HEK293 (cell line): ENCODE data around the gene BTRC.

Experiments
- CTCF ChIA-PET: fragments of 350-600 bp; formaldehyde crosslinking; extraction: SDS; loops from one replicate; lab custom pipeline; 2021; ENCODE audit warnings: antibody characterized with exemption; lab: Yijun Ruan, JAX
- POLR2A ChIA-PET: fragments of 300-600 bp; formaldehyde crosslinking; extraction: SDS; loops from one replicate; lab custom pipeline; 2020; ENCODE audit warnings: antibody characterized with exemption, inconsistent platforms; lab: Yijun Ruan, JAX
- H3K27ac ChIP-seq: fragments of 200-500 bp; sonication (Bioruptor generic); 2 replicates; pipeline ENCODE4 v1.5.1; 2014; ENCODE audit warnings: low read depth, low read length, control low read depth, inconsistent platforms; ENCODE audit errors: extremely low read depth
- H3K36me3 ChIP-seq, 2 experiments: fragments of 200-500 bp in 1 of 2; sonication (Bioruptor generic) in 1 of 2; 1 replicate in 1 of 2; 2 replicates in 1 of 2; pipeline ENCODE4 v1.5.1; 2014 to 2017; ENCODE audit warnings: inconsistent platforms in 2 of 2, low read length in 2 of 2; ENCODE audit not compliant: control insufficient read depth in 2 of 2, insufficient read depth in 1 of 2
- H3K4me1 ChIP-seq: fragments of 200-500 bp; sonication (Bioruptor generic); 2 replicates; pipeline ENCODE4 v1.5.1; 2014; ENCODE audit warnings: mild to moderate bottlenecking, low read length, inconsistent platforms; ENCODE audit not compliant: control insufficient read depth, insufficient read depth
- H3K4me3 ChIP-seq: 2 replicates; pipeline ENCODE4 v1.5.1; 2011; ENCODE audit warnings: low read depth, mild to moderate bottlenecking, control low read depth, low read length, moderate library complexity
- H3K9me3 ChIP-seq: fragments of 200-500 bp; sonication (Bioruptor generic); 2 replicates; pipeline ENCODE4 v1.5.1; 2014; ENCODE audit warnings: low read depth, low read length, inconsistent platforms; ENCODE audit not compliant: control insufficient read depth, insufficient read depth
- PRDM10 ChIP-seq: fragments of 450-650 bp; formaldehyde crosslinking; IDR thresholded peaks from 2 replicates; pipeline ENCODE4 v1.5.1; 2016; ENCODE audit warnings: missing biosample characterization, missing genetic modification characterization
- PRDM2 ChIP-seq: fragments of 450-650 bp; formaldehyde crosslinking; IDR thresholded peaks from 2 replicates; pipeline ENCODE4 v1.5.1; 2016; ENCODE audit warnings: missing biosample characterization, missing genetic modification characterization, borderline replicate concordance
- ZBTB26 ChIP-seq: fragments of 450-650 bp; formaldehyde crosslinking; optimal IDR thresholded peaks from 2 replicates; pipeline ENCODE3; 2016; ENCODE audit warnings: missing biosample characterization, mild to moderate bottlenecking, missing genetic modification characterization
- ZBTB49 ChIP-seq: fragments of 450-650 bp; formaldehyde crosslinking; IDR thresholded peaks from 2 replicates; pipeline ENCODE4 v1.5.1; 2016; ENCODE audit warnings: missing biosample characterization, missing genetic modification characterization, low read depth
- ZIC2 ChIP-seq: fragments of 450-650 bp; formaldehyde crosslinking; IDR thresholded peaks from 2 replicates; pipeline ENCODE4 v1.5.1; 2016; ENCODE audit warnings: missing biosample characterization, missing genetic modification characterization
- ZNF175 ChIP-seq: fragments of 450-650 bp; formaldehyde crosslinking; IDR thresholded peaks from 2 replicates; pipeline ENCODE4 v1.5.1; 2016; ENCODE audit warnings: missing biosample characterization, missing genetic modification characterization
- ZNF426 ChIP-seq: fragments of 450-650 bp; formaldehyde crosslinking; IDR thresholded peaks from 2 replicates; pipeline ENCODE4 v1.5.1; 2017; ENCODE audit warnings: missing biosample characterization, missing genetic modification characterization, mild to moderate bottlenecking, inconsistent platforms, moderate library complexity
- ZNF514 ChIP-seq: fragments of 450-650 bp; formaldehyde crosslinking; IDR thresholded peaks from 2 replicates; pipeline ENCODE4 v1.5.1; 2016; ENCODE audit warnings: missing biosample characterization, missing genetic modification characterization
- ZNF629 ChIP-seq: fragments of 450-650 bp; formaldehyde crosslinking; IDR thresholded peaks from 2 replicates; pipeline ENCODE4 v1.5.1; 2017; ENCODE audit warnings: missing biosample characterization, missing genetic modification characterization
- ZNF639 ChIP-seq: fragments of 450-650 bp; formaldehyde crosslinking; IDR thresholded peaks from 2 replicates; pipeline ENCODE4 v1.5.1; 2016; ENCODE audit warnings: missing biosample characterization, missing genetic modification characterization
- ZSCAN5A ChIP-seq: fragments of 450-650 bp; formaldehyde crosslinking; IDR thresholded peaks from 2 replicates; pipeline ENCODE4 v1.5.1; 2016; ENCODE audit warnings: missing biosample characterization, missing genetic modification characterization

Gene BTRC

GRCh38 chr10:101467286-101467770, 113.4 kb downstream of the BTRC start (continued):
- TF ChIP-seq ZNF639 (tag by site-specific recombination) (peak; percentile 55; the same call in 1 of the 2 replicates), ZNF629 (tag by site-specific recombination) (peak; percentile 72)

GRCh38 chr10:101468159-101468558, 114.2 kb downstream of the BTRC start:
- TF ChIP-seq ZBTB49 (tag by site-specific recombination) (no peak), PRDM10 (tag by site-specific recombination) (0 out of 2 replicates have a peak, but pooled peaks have one; percentile 23)
- TF ChIP-seq, all 188 proteins: peak for 1
- H3K36me3 ChIP-seq: no peaks in the 10 kb centered on the region
- ChIA-PET POLR2A (no interaction called here), CTCF (interaction anchor here (0.6 to 4.6 kb wide), 14 partner anchors 9 to 372 kb away, joined by 3 to 63 read pairs (median 10); no protein-coding TSS in a partner anchor)
- H3K4me3 ChIP-seq: no peak overlapping the region
- H3K4me1 ChIP-seq: peaks cover 15% of the 10 kb centered on the region
- no peak overlapping the region for H3K27ac ChIP-seq
- no peaks in the 10 kb centered on the region for H3K9me3 ChIP-seq

GRCh38 chr10:101476383-101476782, 122.4 kb downstream of the BTRC start:
- H3K27ac ChIP-seq: no peak overlapping the region
- H3K4me1 ChIP-seq: no peaks in the 10 kb centered on the region
- no peak overlapping the region for H3K4me3 ChIP-seq
- POLR2A ChIA-PET: interaction anchor here (0.7 kb wide), 1 partner anchor 490 kb away, joined by 3 read pairs; no protein-coding TSS in a partner anchor
- H3K9me3 ChIP-seq: no peaks in the 10 kb centered on the region
- CTCF ChIA-PET: interaction anchor here (3.4 kb wide), 1 partner anchor 9 kb away, joined by 22 read pairs; no protein-coding TSS in a partner anchor
- no peaks in the 10 kb centered on the region; a peak in 1 of 3 replicates for H3K36me3 ChIP-seq
- TF ChIP-seq ZBTB26 (tag by site-specific recombination) (no peak), ZSCAN5A (tag by site-specific recombination) (no peak), ZNF426 (tag by site-specific recombination) (no peak), ZNF514 (tag by site-specific recombination) (no peak), ZIC2 (tag by site-specific recombination) (no peak), ZNF175 (tag by site-specific recombination) (no peak), PRDM2 (no peak)
